Spleen (tissue), 7 donors: ENCODE measurements around the gene FGF19.

Experiments used
- CTCF ChIP-seq, 11 experiments: fragments of 200-600 bp in 7 of 11; fragments of 450-650 bp in 4 of 11; sonication (generic) in 4 of 11; IDR thresholded peaks in 8 of 11; conservative IDR thresholded peaks in 3 of 11; 1 replicate in 7 of 11; 2 replicates in 4 of 11; pipeline versions ENCODE4 v1.4.0 to v1.8.0; 2016 to 2021; ENCODE audit warnings: antibody characterized with exemption in 11 of 11, inconsistent platforms in 4 of 11, mild to moderate bottlenecking in 1 of 11
- POLR2A ChIP-seq, 3 donors: fragments of 450-650 bp; IDR thresholded peaks; one replicate each; pipeline ENCODE4 v1.5.1; 2017; ENCODE audit warnings: antibody characterized with exemption in 3 of 3, mild to moderate bottlenecking in 1 of 3
- POLR2AphosphoS5 ChIP-seq, 3 donors: sonication (generic); formaldehyde crosslinking; IDR thresholded peaks; one replicate each; pipeline ENCODE4 v1.5.1; 2017; ENCODE audit warnings: antibody characterized with exemption in 3 of 3
- donor health status: DM: no; HTN: no; CAD: no; lungs with moderate emphysema.
- donor health status: DM: no; HTN: no; CAD: no.
- donor health status: DM: no; HTN: no; CAD: no.

DNA sequence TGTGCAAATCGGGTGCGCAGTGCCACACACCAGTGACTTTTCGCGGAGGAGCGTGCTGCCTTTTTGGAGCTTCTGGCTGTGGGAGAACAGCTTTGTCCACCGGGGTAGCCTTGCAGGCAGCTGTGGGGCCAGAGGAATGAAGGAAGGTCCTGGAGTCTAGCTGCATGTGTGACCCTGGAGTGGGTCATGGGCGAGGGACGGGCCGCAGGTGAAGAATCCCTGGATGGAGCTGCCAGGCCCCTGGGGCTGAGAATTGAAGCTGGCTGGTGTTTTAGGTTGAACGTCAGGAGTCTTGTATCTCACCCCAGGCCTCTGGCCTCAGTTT lies 54.3 kb downstream of the FGF19 start:
- TF ChIP-seq CTCF (IDR thresholded peaks at IDR 0.05 in 8 of 11, conservative IDR thresholded peaks at IDR 0.05 in 3 of 11) = no peak
- no peak for TF ChIP-seq POLR2AphosphoS5 (IDR thresholded peaks at IDR 0.05)
- no peak for TF ChIP-seq POLR2A (IDR thresholded peaks at IDR 0.05)
